K562 (cell line): ENCODE measurements around the gene LRRK1. TPM values are rescaled to one million over a fixed set of nuclear protein-coding genes. Genes with fewer than 3 reads are reported as not detected.

ENCODE experiments used
- ARID1B ChIP-seq: fragments of 450-650 bp; IDR thresholded peaks from 2 replicates; pipeline ENCODE4 v1.6.1; 2016; ENCODE audit warnings: antibody characterized with exemption, mild to moderate bottlenecking, inconsistent platforms
- CBX3 ChIP-seq, 2 experiments: IDR thresholded peaks; 1 replicate in 1 of 2; 2 replicates in 1 of 2; pipeline ENCODE4 v1.6.1; 2012; ENCODE audit warnings: inconsistent platforms in 2 of 2, low read length in 2 of 2, borderline replicate concordance in 1 of 2, control low read depth in 1 of 2
- FOXM1 ChIP-seq, 2 experiments: fragments of 450-650 bp in 1 of 2; sonication (generic) in 1 of 2; formaldehyde crosslinking in 1 of 2; IDR thresholded peaks; 2 replicates each; pipeline versions ENCODE4 v1.6.1 to v1.9.0; 2017 to 2022; ENCODE audit warnings: low read depth in 2 of 2, mild to moderate bottlenecking in 2 of 2, missing genetic modification reagents in 1 of 2, moderate library complexity in 1 of 2
- HNRNPLL ChIP-seq: fragments of 200-400 bp; formaldehyde crosslinking; IDR thresholded peaks from 2 replicates; pipeline ENCODE4 v1.6.1; 2017; ENCODE audit warnings: low read length, low read depth, mild to moderate bottlenecking; ENCODE audit not compliant: poor library complexity, severe bottlenecking
- RB1 ChIP-seq: fragments of 450-650 bp; IDR thresholded peaks from 2 replicates; pipeline ENCODE4 v1.6.1; 2017; ENCODE audit warnings: low read depth, mild to moderate bottlenecking
- XRCC4 ChIP-seq: IDR thresholded peaks from one replicate; pipeline ENCODE4 v1.6.1; 2011; ENCODE audit not compliant: insufficient read depth, insufficient read length; ENCODE audit errors: extremely low read depth
- ZNF165 ChIP-seq: fragments of 250-450 bp; sonication (Bioruptor Pico); IDR thresholded peaks from 2 replicates; pipeline ENCODE4 v1.4.0; 2020; ENCODE audit warnings: borderline replicate concordance
- ZNF274 ChIP-seq: IDR thresholded peaks from 2 replicates; pipeline ENCODE4 v1.6.1; 2011; ENCODE audit warnings: low read depth, mild to moderate bottlenecking, low read length, moderate library complexity, borderline replicate concordance
- polyA plus RNA-seq, 8 experiments: library from polyadenylated mRNA; depleted of rRNA in 4 of 8; stranded (reverse) in 5 of 8; unstranded in 3 of 8; fragments of >200 nt; fragmentation: Nextera tagmentation in 2 of 8; fragmentation: Illumina TruSeq in 1 of 8; extraction: Ambion mirVana in 2 of 8; extraction: Trizol in 1 of 8; gene quantifications; 2 replicates each; pipeline versions ENCODE4 v1.2.1 to v1.2.3, GENCODE V29; 2011 to 2014; ENCODE audit warnings: inconsistent platforms in 1 of 8, missing spikeins in 1 of 8
- total RNA-seq, 7 experiments: library from RNA; depleted of rRNA in 6 of 7; stranded (reverse); fragments of >200 nt in 6 of 7; fragmentation: Illumina TruSeq in 2 of 7; extraction: Trizol in 2 of 7; gene quantifications; 2 replicates each; pipeline versions ENCODE4 v1.2.1 to v1.2.3, GENCODE V29; 2011 to 2021; ENCODE audit warnings: low replicate concordance in 1 of 7
- TF ChIP-seq, protein P1 (sequence below), 2 experiments: IDR thresholded peaks in 1 of 2; conservative IDR thresholded peaks in 1 of 2; 2 replicates each; pipeline ENCODE4 v1.6.1; 2016; ENCODE audit warnings: low read depth in 2 of 2, mild to moderate bottlenecking in 1 of 2, missing compliant biosample characterization in 1 of 2, missing genetic modification characterization in 1 of 2, moderate library complexity in 1 of 2
- TF ChIP-seq, protein P2 (sequence below): IDR thresholded peaks from 2 replicates; pipeline ENCODE4 v1.6.1; 2014; ENCODE audit warnings: antibody characterized with exemption
- TF ChIP-seq, protein P3 (sequence below), 2 experiments: fragments of 150-350 bp in 1 of 2; IDR thresholded peaks; 2 replicates each; pipeline ENCODE4 v1.6.1; 2012 to 2016; ENCODE audit warnings: low read depth in 2 of 2, low read length in 2 of 2, mild to moderate bottlenecking in 1 of 2, moderate library complexity in 1 of 2
- TF ChIP-seq, protein P4 (sequence below), 2 experiments: fragments of 450-650 bp in 1 of 2; sonication (generic) in 1 of 2; formaldehyde crosslinking in 1 of 2; IDR thresholded peaks in 1 of 2; conservative IDR thresholded peaks in 1 of 2; 2 replicates each; pipeline versions ENCODE4 v1.6.1 to v1.8.1; 2016 to 2023; ENCODE audit warnings: mild to moderate bottlenecking in 2 of 2, moderate library complexity in 2 of 2, inconsistent platforms in 1 of 2, missing genetic modification reagents in 1 of 2

LRRK1 gene
- total and polyA plus RNA-seq, 9 of the 15 experiments (the other 6 are each of a cell fraction or from before 2014, with no cell fraction given): 0.01 to 1.5 (median 0.11) TPM

DNA sequence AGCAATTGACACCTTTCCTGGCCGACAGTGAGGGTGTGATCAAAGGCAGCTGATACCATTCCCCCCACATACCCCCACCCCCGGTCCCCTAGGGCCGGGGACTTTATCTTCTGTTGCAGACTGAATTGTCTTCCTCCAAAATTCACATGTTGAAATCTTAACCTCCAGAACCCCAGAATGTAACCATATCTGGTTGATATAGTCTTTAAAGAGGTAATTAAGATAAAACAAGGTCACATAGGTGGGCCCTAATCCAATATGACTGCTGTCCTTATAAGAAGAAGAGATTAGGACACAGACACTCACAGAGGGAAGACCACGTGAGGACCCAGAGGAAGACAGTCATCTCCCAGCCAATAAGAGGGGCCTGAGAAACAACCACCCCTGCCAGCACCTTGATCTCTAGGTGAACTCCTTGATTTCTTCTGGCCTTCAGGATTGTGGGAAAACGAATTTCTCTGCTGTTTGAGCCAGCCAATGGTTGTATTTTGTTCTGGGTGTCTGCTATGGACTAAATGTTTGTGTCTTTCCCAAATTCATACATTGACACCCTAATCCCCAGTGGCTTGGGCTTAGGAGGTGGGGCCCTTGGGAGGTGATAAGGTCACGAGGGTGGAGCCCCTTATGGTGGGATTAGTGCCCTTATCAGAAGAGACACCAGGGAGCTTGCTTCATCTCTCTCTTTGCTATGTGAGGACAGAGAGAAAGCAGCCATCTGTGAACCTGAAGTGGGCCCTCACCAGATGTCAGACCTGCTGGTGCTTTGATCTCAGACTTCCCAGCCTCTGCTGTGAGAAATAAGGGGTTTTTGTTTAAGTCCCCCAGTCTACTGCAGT lies 188.7 kb downstream of the LRRK1 start (continued):
- TF ChIP-seq, protein P1, sequence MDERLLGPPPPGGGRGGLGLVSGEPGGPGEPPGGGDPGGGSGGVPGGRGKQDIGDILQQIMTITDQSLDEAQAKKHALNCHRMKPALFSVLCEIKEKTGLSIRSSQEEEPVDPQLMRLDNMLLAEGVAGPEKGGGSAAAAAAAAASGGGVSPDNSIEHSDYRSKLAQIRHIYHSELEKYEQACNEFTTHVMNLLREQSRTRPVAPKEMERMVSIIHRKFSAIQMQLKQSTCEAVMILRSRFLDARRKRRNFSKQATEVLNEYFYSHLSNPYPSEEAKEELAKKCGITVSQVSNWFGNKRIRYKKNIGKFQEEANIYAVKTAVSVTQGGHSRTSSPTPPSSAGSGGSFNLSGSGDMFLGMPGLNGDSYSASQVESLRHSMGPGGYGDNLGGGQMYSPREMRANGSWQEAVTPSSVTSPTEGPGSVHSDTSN (CRISPR knock-in tag; IDR thresholded peaks at IDR 0.05; ENCODE audit: low read depth): no peak
- TF ChIP-seq, protein P1 (tag; conservative IDR thresholded peaks at IDR 0.05; ENCODE audit: low read depth): no peak
- TF ChIP-seq, protein P2, sequence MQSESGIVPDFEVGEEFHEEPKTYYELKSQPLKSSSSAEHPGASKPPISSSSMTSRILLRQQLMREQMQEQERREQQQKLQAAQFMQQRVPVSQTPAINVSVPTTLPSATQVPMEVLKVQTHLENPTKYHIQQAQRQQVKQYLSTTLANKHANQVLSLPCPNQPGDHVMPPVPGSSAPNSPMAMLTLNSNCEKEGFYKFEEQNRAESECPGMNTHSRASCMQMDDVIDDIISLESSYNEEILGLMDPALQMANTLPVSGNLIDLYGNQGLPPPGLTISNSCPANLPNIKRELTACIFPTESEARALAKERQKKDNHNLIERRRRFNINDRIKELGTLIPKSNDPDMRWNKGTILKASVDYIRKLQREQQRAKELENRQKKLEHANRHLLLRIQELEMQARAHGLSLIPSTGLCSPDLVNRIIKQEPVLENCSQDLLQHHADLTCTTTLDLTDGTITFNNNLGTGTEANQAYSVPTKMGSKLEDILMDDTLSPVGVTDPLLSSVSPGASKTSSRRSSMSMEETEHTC: no peak
- peak; percentile 88 for TF ChIP-seq ARID1B
- no peak for TF ChIP-seq HNRNPLL
- TF ChIP-seq, protein P3, sequence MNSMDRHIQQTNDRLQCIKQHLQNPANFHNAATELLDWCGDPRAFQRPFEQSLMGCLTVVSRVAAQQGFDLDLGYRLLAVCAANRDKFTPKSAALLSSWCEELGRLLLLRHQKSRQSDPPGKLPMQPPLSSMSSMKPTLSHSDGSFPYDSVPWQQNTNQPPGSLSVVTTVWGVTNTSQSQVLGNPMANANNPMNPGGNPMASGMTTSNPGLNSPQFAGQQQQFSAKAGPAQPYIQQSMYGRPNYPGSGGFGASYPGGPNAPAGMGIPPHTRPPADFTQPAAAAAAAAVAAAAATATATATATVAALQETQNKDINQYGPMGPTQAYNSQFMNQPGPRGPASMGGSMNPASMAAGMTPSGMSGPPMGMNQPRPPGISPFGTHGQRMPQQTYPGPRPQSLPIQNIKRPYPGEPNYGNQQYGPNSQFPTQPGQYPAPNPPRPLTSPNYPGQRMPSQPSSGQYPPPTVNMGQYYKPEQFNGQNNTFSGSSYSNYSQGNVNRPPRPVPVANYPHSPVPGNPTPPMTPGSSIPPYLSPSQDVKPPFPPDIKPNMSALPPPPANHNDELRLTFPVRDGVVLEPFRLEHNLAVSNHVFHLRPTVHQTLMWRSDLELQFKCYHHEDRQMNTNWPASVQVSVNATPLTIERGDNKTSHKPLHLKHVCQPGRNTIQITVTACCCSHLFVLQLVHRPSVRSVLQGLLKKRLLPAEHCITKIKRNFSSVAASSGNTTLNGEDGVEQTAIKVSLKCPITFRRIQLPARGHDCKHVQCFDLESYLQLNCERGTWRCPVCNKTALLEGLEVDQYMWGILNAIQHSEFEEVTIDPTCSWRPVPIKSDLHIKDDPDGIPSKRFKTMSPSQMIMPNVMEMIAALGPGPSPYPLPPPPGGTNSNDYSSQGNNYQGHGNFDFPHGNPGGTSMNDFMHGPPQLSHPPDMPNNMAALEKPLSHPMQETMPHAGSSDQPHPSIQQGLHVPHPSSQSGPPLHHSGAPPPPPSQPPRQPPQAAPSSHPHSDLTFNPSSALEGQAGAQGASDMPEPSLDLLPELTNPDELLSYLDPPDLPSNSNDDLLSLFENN (IDR thresholded peaks at IDR 0.05; ENCODE audit: low read depth in 2 of 2, low read length in 2 of 2): peak in 1 of 2 experiments; percentile 68; a peak in 1 of 4 replicates
- no peak for TF ChIP-seq XRCC4
- peak; percentile 85 for TF ChIP-seq FOXM1 (IDR thresholded peaks at IDR 0.05; ENCODE audit: low read depth)
- no peak for TF ChIP-seq FOXM1 (CRISPR knock-in tag; IDR thresholded peaks at IDR 0.05; ENCODE audit: low read depth)
- no peak for TF ChIP-seq CBX3 (IDR thresholded peaks at IDR 0.05; ENCODE audit: borderline replicate concordance in 1 of 2, low read length in 2 of 2)
- no peak for TF ChIP-seq ZNF165
- TF ChIP-seq RB1: no peak
- no peak for TF ChIP-seq ZNF274
- TF ChIP-seq, protein P4, sequence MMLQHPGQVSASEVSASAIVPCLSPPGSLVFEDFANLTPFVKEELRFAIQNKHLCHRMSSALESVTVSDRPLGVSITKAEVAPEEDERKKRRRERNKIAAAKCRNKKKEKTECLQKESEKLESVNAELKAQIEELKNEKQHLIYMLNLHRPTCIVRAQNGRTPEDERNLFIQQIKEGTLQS (IDR thresholded peaks at IDR 0.05): no peak
- TF ChIP-seq, protein P4 (CRISPR knock-in tag; conservative IDR thresholded peaks at IDR 0.05): no peak
